Pancreas (tissue), 10 donors: ENCODE measurements around the gene KPTN. TPM values are rescaled to one million over a fixed set of nuclear protein-coding genes. Genes with fewer than 3 reads are reported as not detected.

ENCODE experiments used
- ATAC-seq, 4 donors: fragments of 200-7000 bp; cut with Tn5 transposase; one replicate each; pipeline versions ENCODE4 v1.8.0 to v1.9.1; 2020; ENCODE audit warnings: mild to moderate bottlenecking in 4 of 4, moderate library complexity in 4 of 4
- DNase-seq, 6 donors: peaks; one replicate each; pipeline ENCODE4 v3.0.0-alpha.2; 2020
- FAIRE-seq: peaks from 2 replicates; lab custom pipeline; 2012; peaks lifted over from hg19 to GRCh38; lab: Jason Lieb, UNC
- H3K27ac ChIP-seq, 4 donors: fragments of 200-600 bp; sonication (generic); 1 replicate in 3 of 4; 2 replicates in 1 of 4; pipeline versions ENCODE4 v1.5.0 to v1.8.0; 2020
- H3K27me3 ChIP-seq, 4 donors: fragments of 200-600 bp; one replicate each; pipeline ENCODE4 v1.8.0; 2021
- H3K36me3 ChIP-seq, 3 donors: fragments of 200-600 bp; sonication (generic) in 1 of 3; one replicate each; pipeline versions ENCODE4 v1.5.0 to v1.8.0; 2020 to 2021
- H3K4me1 ChIP-seq, 3 donors: fragments of 200-600 bp; one replicate each; pipeline ENCODE4 v1.8.0; 2021
- H3K4me3 ChIP-seq, 4 donors: fragments of 200-600 bp; sonication (generic) in 2 of 4; one replicate each; pipeline versions ENCODE4 v1.5.0 to v1.8.0; 2020 to 2021
- H3K9me3 ChIP-seq, 4 donors: fragments of 200-600 bp; one replicate each; pipeline ENCODE4 v1.8.0; 2021
- CTCF ChIP-seq, 4 donors: fragments of 200-600 bp; sonication (generic) in 3 of 4; IDR thresholded peaks; one replicate each; pipeline versions ENCODE4 v1.5.0 to v1.8.0; 2021; ENCODE audit warnings: antibody characterized with exemption in 4 of 4
- WGBS, 2 donors: extraction: QIAGEN DNeasy Blood & Tissue Kit; methylation state at CpG; one replicate each; pipeline ENCODE4 v1.1.7; 2013; 5-methylcytosine and 5-hydroxymethylcytosine counted together
- intact Hi-C, 3 donors: fragments of 100-400 bp; cut with DNase I; formaldehyde crosslinking; loops; one replicate each; pipeline versions ENCODE4 v1.11.1 to v1.14.2; 2022
- polyA plus RNA-seq, 2 donors: library from polyadenylated mRNA; stranded (reverse); fragments of 200-250 nt; gene quantifications; one replicate each; pipeline ENCODE4 v1.2.3, GENCODE V29; 2013
- total RNA-seq, 6 donors: library from RNA; stranded (reverse); fragmentation: NEBNext Ultra II Directional in 4 of 6; extraction: Animal tissue kit (Norgen Biotek cat#: 25700) in 4 of 6; gene quantifications; one replicate each; pipeline versions ENCODE4 v1.2.1 to v1.2.4, GENCODE V29; 2021 to 2023
- donor health status: healthy with polysubstance abuse.
- donor health status: DM: no; HTN: no; CAD: no; lungs with moderate emphysema.
- donor health status: DM: no; HTN: no; CAD: no.
- donor health status: control.
- donor health status: control.
- donor health status: Bipolar disorder and iron deficiency.
- donor health status: DM: yes; HTN: yes; CAD: no.
- donor health status: DM: no; HTN: no; CAD: no.
- donor health status: DM: no; HTN: no; CAD: no.
- donor health status: DM: yes; HTN: yes; CAD: no.

The KPTN gene
- total and polyA plus RNA-seq, 8 donors, result 3.0 to 53.3 (median 6.0) TPM

DNA sequence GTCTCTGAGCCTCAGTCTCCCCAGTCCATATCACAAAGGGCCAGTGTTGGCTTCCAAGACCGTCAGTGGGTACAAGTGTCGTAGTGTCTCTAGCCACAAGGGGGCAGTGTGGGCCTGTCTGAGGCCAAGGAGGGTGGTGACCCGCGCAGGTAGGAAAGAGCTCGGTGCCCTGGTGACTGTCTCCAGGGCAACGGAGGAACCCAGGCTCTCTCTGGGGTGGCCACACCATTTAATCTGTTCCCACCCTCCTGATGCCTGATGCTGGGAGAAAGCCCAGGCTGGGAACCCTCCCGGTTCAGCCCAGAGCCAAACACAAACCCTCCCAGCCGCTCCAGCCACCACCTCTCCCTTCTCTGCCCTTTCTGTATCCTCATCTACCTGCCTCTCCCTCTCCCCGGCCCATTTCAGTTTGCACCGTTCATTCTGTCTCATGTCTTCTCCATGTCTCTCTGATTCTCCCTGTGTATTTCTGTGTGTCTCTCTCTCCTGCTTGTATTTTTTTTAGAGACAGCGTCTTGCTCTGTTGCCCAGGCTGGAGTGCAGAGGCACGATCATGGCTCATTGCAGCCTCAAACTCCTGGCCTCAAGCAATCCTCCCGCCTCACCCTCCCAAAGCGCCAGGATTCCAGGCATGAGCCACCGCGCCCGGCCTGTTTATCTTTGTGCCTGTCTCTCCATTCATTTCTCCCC is 47.2 kb downstream of the KPTN start:
- peak; percentile 78 to 93 (median 86) for TF ChIP-seq CTCF (IDR thresholded peaks at IDR 0.05)
- no peak for FAIRE-seq
- Histone ChIP-seq H3K4me1 (no peaks in the 10 kb centered on the region), H3K9me3 (no peaks in the 10 kb centered on the region), H3K27ac (no peak overlapping the region), H3K36me3 (no peaks in the 10 kb centered on the region), H3K27me3 (peaks cover 0 to 4% (median 0%) of the 10 kb centered on the region in 4 donors), H3K4me3 (no peak overlapping the region)
- peak; percentile 87 to 100 (median 98) for ATAC-seq
- WGBS, 2 donors, result 32 to 33% methylated on average over 17 of the region's 17 CpGs
- intact Hi-C loops, result loop anchor here in 2 of 3 donors (5.0 to 10.0 kb wide), 3 partner anchors 78 to 260 kb away; partner anchors contain the start of gene NAPA (in 2 of the 2)
- peak; percentile 66 to 93 (median 86) for DNase-seq

DNA sequence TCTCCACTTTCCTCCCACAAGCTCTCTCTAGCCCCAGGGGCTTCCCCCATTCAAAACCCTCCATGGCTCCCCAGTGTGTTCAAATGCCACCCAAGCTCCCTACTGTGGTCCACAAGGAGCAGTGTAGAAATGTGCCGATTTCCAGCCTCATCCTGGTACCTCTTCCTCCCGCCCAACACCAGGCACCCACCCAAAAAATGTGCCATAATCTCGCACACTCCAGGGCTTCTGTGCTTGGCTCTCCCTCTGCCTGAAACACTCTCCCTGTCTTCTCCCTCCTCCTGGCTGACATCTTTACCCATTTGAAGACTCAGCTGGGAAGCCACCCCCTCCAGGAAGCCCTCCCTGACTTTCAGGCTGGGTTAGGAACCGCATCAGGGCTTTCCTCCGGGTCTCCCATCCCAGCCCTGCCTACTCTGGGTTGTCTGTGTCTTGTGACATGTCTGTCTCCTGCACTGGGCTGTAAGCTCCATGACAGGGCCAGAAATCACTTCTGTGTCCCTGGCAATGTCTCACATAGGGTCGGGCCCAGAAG is 48.1 kb downstream of the KPTN start:
- Histone ChIP-seq H3K27ac (no peak overlapping the region), H3K4me3 (no peak overlapping the region), H3K4me1 (no peaks in the 10 kb centered on the region), H3K9me3 (no peaks in the 10 kb centered on the region), H3K27me3 (peaks cover 0 to 10% (median 0%) of the 10 kb centered on the region in 4 donors), H3K36me3 (no peaks in the 10 kb centered on the region)
- intact Hi-C loops, result loop anchor here in 2 of 3 donors (5.0 to 10.0 kb wide), 3 partner anchors 79 to 261 kb away; partner anchors contain the start of gene NAPA (in 2 of the 2)
- 67 to 79% methylated on average over 6 of the region's 6 CpGs for WGBS, 2 donors
- FAIRE-seq (no peak), DNase-seq (peak in 1 of 6 donors; percentile 23), ATAC-seq (no peak)
- TF ChIP-seq CTCF (IDR thresholded peaks at IDR 0.05), result no peak

GRCh38 chr19:47435196-47435595 is 48.8 kb downstream of the KPTN start:
- intact Hi-C loops, result loop anchor here in 2 of 3 donors (5.0 to 10.0 kb wide), 3 partner anchors 80 to 262 kb away; partner anchors contain the start of gene NAPA (in 2 of the 2)
- 59 to 69% methylated on average over 16 of the region's 16 CpGs for WGBS, 2 donors
- no peak for FAIRE-seq

DNA sequence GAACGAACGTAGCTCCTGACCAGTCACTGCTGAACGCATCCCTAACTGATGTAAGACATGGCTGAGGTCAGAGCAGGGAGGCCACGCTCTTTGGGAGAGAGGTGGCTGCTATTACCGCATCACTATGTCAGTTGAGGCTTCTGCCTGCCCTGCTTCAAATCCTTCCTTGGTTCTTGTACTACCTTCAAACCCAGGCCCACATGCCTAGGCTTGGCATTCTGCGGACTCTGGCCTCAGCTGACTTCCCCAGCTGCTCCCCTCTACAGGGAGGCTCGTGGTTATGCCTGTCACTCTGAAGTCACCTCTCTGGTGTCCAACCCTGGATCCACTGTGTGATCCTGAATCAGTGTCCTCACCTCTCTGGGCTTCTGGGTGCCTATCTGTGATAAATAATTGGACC is 49.9 kb downstream of the KPTN start:
- Histone ChIP-seq H3K4me1 (peaks cover 0 to 7% (median 4%) of the 10 kb centered on the region in 3 donors), H3K9me3 (no peaks in the 10 kb centered on the region), H3K4me3 (no peak overlapping the region), H3K27me3 (peaks cover 0 to 13% (median 0%) of the 10 kb centered on the region in 4 donors), H3K36me3 (no peaks in the 10 kb centered on the region), H3K27ac (no peak overlapping the region)
- no peak for TF ChIP-seq CTCF (IDR thresholded peaks at IDR 0.05)
- ATAC-seq, result no peak
- no peak for FAIRE-seq
- DNase-seq, result peak in 1 of 6 donors; percentile 8
- WGBS, 2 donors, result 74 to 86% methylated on average over 7 of the region's 7 CpGs
- intact Hi-C loops, result loop anchor here in 1 of 3 donors (10.0 kb wide), 1 partner anchor 81 kb away; the partner anchor contains the start of gene NAPA

More at GRCh38 chr19:47435196-47435595, 48.8 kb downstream of the KPTN start:
- no peak for ATAC-seq
- Histone ChIP-seq H3K4me1 (peaks cover 0 to 3% (median 2%) of the 10 kb centered on the region in 3 donors), H3K36me3 (no peaks in the 10 kb centered on the region), H3K9me3 (no peaks in the 10 kb centered on the region), H3K27ac (no peak overlapping the region), H3K4me3 (no peak overlapping the region), H3K27me3 (peaks cover 0 to 13% (median 0%) of the 10 kb centered on the region in 4 donors)
- TF ChIP-seq CTCF (IDR thresholded peaks at IDR 0.05), result no peak
- peak in 1 of 6 donors; percentile 8 for DNase-seq
